ENCODE measurements around the gene RAD51B.

- TF ChIP-seq EP300 (IDR thresholded peaks at IDR 0.05; ENCODE audit: low read depth) (no peak), POLR2AphosphoS5 (IDR thresholded peaks at IDR 0.05) (no peak)
Observed at GRCh38 chr14:68173227-68173972, 353.8 kb downstream of the RAD51B start.
